ENCODE data around the gene LRRC14B.
"Not testable (repeated sequence)": the region's sequence is repeated elsewhere in the genome, so short reads cannot be mapped to it uniquely, and the experiment has no call there.

The LRRC14B gene

GRCh38 chr5:191949-192690, 825 bp downstream of the LRRC14B start:
- DNase-seq (ENCODE audit: low read depth in 4 of 4, low spot score in 1 of 4), result no peak

GRCh38 chr5:192691-192969, 1.3 kb downstream of the LRRC14B start:
- no peak for DNase-seq (ENCODE audit: low read depth in 4 of 4, low spot score in 1 of 4)

- DNase-seq (ENCODE audit: low read depth in 4 of 4, low spot score in 1 of 4), result no peak
Observed at GRCh38 chr5:192970-193831, 1.9 kb downstream of the LRRC14B start.

- DNase-seq (ENCODE audit: low read depth in 4 of 4, low spot score in 1 of 4), result no peak
Observed at GRCh38 chr5:194102-194501, 2.8 kb downstream of the LRRC14B start.

- no peak for DNase-seq (ENCODE audit: low read depth in 4 of 4, low spot score in 1 of 4)
Observed at GRCh38 chr5:194603-195209, 3.4 kb downstream of the LRRC14B start.

GRCh38 chr5:195401-196160, 4.3 kb downstream of the LRRC14B start:
- no peak for DNase-seq (ENCODE audit: low read depth in 4 of 4, low spot score in 1 of 4)

GRCh38 chr5:196350-196749, 5.1 kb downstream of the LRRC14B start:
- no peak for DNase-seq (ENCODE audit: low read depth in 4 of 4, low spot score in 1 of 4)

GRCh38 chr5:197031-197430, 5.7 kb downstream of the LRRC14B start:
- DNase-seq (ENCODE audit: low read depth in 4 of 4, low spot score in 1 of 4), result not testable (repeated sequence)

- DNase-seq (ENCODE audit: low read depth in 4 of 4, low spot score in 1 of 4), result no peak
Observed at GRCh38 chr5:197892-198489, 6.7 kb downstream of the LRRC14B start.

- DNase-seq (ENCODE audit: low read depth in 4 of 4, low spot score in 1 of 4), result no peak
Observed at GRCh38 chr5:198516-199196, 7.4 kb downstream of the LRRC14B start.

- DNase-seq (ENCODE audit: low read depth in 4 of 4, low spot score in 1 of 4), result no peak
Observed at GRCh38 chr5:199197-199949, 8.1 kb downstream of the LRRC14B start.

- DNase-seq (ENCODE audit: low read depth in 4 of 4, low spot score in 1 of 4), result no peak
Observed at GRCh38 chr5:199950-200645, 8.8 kb downstream of the LRRC14B start.

GRCh38 chr5:200985-201384, 9.7 kb downstream of the LRRC14B start:
- no peak for DNase-seq (ENCODE audit: low read depth in 4 of 4, low spot score in 1 of 4)

GRCh38 chr5:201672-202071, 10.4 kb downstream of the LRRC14B start:
- no peak for DNase-seq (ENCODE audit: low read depth in 4 of 4, low spot score in 1 of 4)

GRCh38 chr5:203246-203930, 12.1 kb downstream of the LRRC14B start:
- no peak for DNase-seq (ENCODE audit: low read depth in 4 of 4, low spot score in 1 of 4)

GRCh38 chr5:204001-204400, 12.7 kb downstream of the LRRC14B start:
- DNase-seq (ENCODE audit: low read depth in 4 of 4, low spot score in 1 of 4), result no peak

- no peak for DNase-seq (ENCODE audit: low read depth in 4 of 4, low spot score in 1 of 4)
Observed at GRCh38 chr5:204462-204861, 13.2 kb downstream of the LRRC14B start.

GRCh38 chr5:204966-205670, 13.8 kb downstream of the LRRC14B start:
- DNase-seq (ENCODE audit: low read depth in 4 of 4, low spot score in 1 of 4), result no peak
